Peyer's patch (tissue), 4 donors: Measurements from ENCODE around the gene HABP4. TPM values are rescaled to one million over a fixed set of nuclear protein-coding genes. Genes with fewer than 3 reads are reported as not detected.
A peak's percentile ranks its signal among the peaks of the same experiment; 100 is the strongest.

Source experiments
- DNase-seq, 3 donors: peaks; one replicate each; pipeline ENCODE4 v3.0.0-alpha.2; 2017 to 2019
- H3K27ac ChIP-seq, 4 donors: fragments of 200-600 bp; sonication (generic); one replicate each; pipeline ENCODE4 v1.5.1; 2016 to 2019
- H3K27me3 ChIP-seq, 2 donors: fragments of 200-600 bp; sonication (generic); one replicate each; pipeline ENCODE4 v1.5.1; 2019
- H3K36me3 ChIP-seq, 3 donors: fragments of 200-600 bp; sonication (generic); one replicate each; pipeline ENCODE4 v1.5.1; 2016 to 2019
- H3K4me1 ChIP-seq, 4 donors: fragments of 200-600 bp; sonication (generic); one replicate each; pipeline ENCODE4 v1.5.1; 2016 to 2019
- H3K4me3 ChIP-seq, 4 donors: fragments of 200-600 bp; sonication (generic); 1 replicate in 3 of 4; 2 replicates in 1 of 4; pipeline ENCODE4 v1.5.1; 2016 to 2019; ENCODE audit warnings: mild to moderate bottlenecking in 1 of 4
- H3K9me3 ChIP-seq, 4 donors: fragments of 200-600 bp; sonication (generic); one replicate each; pipeline ENCODE4 v1.5.1; 2016 to 2019; ENCODE audit warnings: mild to moderate bottlenecking in 1 of 4
- POLR2A ChIP-seq, 2 donors: fragments of 450-650 bp; IDR thresholded peaks; one replicate each; pipeline ENCODE4 v1.5.1; 2017; ENCODE audit warnings: antibody characterized with exemption in 2 of 2, mild to moderate bottlenecking in 2 of 2, moderate library complexity in 2 of 2
- total RNA-seq, 4 donors: library from RNA; depleted of rRNA; stranded (reverse); fragments of >200 nt; gene quantifications; one replicate each; pipeline ENCODE4 v1.1.0, GENCODE V29; 2016
- TF ChIP-seq, protein P1 (sequence below), 6 experiments: fragments of 450-650 bp in 4 of 6; fragments of 200-600 bp in 2 of 6; sonication (generic) in 1 of 6; IDR thresholded peaks; one replicate each; pipeline ENCODE4 v1.5.1; 2017 to 2019; ENCODE audit warnings: antibody characterized with exemption in 6 of 6, mild to moderate bottlenecking in 3 of 6, moderate library complexity in 1 of 6

Gene HABP4
- total RNA-seq, 4 donors from 2014 or later, result 3.2 to 19.8 (median 5.1) TPM

DNA sequence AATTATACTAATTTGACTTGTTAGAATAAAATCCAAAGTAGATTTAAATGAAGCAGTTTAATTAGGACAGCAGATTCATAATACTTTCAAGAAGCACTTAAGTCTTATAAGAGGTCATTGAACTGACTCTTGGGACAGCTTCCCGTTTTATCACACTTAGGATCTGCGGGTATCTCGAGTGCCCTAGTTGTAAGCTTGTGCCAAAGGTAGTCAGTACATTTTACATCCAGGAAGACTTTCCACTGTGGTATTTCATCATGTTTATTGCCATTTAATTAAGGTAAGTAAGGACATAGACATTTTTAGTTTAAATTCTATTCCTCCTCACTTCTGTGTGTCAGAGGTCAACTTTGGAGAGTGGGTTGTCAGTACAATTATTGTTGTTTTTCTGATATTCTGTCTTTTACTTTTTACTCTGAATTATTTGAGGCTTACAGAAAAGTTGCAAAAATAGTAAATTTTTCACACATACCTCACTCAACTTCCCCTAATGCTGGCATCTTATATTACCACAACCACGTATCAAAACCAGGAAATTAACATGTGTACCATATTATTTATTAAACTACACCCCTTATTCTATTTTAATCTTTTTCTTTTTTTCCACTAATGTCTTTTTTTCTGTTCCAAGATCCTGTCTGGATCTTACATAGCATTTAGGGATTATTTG lies 24.3 kb upstream of the HABP4 start:
- Histone ChIP-seq H3K4me1 (peaks cover 0 to 8% (median 0%) of the 10 kb centered on the region in 4 donors), H3K27me3 (no peaks in the 10 kb centered on the region), H3K9me3 (no peaks in the 10 kb centered on the region), H3K4me3 (no peak overlapping the region), H3K27ac (peak overlapping the region in 1 of 4 donors; percentile 35), H3K36me3 (no peaks in the 10 kb centered on the region)
- TF ChIP-seq POLR2A (IDR thresholded peaks at IDR 0.05), result no peak
- TF ChIP-seq, protein P1, sequence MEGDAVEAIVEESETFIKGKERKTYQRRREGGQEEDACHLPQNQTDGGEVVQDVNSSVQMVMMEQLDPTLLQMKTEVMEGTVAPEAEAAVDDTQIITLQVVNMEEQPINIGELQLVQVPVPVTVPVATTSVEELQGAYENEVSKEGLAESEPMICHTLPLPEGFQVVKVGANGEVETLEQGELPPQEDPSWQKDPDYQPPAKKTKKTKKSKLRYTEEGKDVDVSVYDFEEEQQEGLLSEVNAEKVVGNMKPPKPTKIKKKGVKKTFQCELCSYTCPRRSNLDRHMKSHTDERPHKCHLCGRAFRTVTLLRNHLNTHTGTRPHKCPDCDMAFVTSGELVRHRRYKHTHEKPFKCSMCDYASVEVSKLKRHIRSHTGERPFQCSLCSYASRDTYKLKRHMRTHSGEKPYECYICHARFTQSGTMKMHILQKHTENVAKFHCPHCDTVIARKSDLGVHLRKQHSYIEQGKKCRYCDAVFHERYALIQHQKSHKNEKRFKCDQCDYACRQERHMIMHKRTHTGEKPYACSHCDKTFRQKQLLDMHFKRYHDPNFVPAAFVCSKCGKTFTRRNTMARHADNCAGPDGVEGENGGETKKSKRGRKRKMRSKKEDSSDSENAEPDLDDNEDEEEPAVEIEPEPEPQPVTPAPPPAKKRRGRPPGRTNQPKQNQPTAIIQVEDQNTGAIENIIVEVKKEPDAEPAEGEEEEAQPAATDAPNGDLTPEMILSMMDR (IDR thresholded peaks at IDR 0.05), result no peak
- DNase-seq, result no peak

DNA sequence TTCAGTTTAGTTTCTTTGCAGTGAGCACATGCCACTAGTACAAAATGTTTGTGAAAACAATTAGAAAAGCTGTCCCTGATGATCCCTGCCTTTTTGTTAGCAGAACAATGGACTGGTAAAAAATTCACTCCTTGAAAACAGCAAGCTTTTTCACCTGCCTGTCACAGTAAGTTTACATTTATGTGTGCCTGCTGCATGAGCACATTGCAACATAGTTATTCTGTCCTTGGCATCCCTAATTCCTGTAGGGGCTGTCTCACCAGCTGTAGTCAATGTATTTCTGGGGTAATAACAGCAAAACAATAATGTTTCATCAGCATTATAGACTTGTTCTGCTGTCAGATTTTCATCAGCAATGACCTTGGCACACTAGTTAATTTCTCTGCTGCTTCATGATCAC lies 20.2 kb upstream of the HABP4 start:
- Histone ChIP-seq H3K27me3 (no peaks in the 10 kb centered on the region), H3K4me1 (no peaks in the 10 kb centered on the region), H3K36me3 (no peaks in the 10 kb centered on the region), H3K27ac (no peak overlapping the region), H3K4me3 (no peak overlapping the region), H3K9me3 (no peaks in the 10 kb centered on the region)
- no peak for TF ChIP-seq POLR2A (IDR thresholded peaks at IDR 0.05)
- TF ChIP-seq, protein P1 (IDR thresholded peaks at IDR 0.05), result no peak
- DNase-seq, result no peak

- Histone ChIP-seq H3K9me3 (no peaks in the 10 kb centered on the region), H3K4me3 (no peak overlapping the region)
Observed at GRCh38 chr9:96430377-96430776, 19.6 kb upstream of the HABP4 start.

DNA sequence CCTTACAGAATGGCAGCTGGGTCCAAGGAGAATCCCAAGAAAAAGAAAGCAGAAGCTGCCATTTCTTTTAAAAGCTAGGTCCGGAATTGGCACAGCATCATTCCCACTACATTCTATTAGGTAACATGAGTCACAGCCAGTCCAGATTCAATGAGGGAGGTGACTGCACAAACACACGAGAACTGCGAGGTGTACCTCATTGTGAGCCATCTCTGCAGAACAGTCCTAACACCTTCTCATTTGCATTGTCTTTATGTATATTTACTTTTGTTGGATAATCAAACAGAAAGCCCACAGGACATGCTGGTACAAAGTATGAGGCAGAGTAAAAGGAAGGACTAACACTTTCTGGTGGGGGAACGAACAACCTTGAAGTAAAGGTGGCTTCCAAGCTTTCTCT lies 14.6 kb upstream of the HABP4 start:
- Histone ChIP-seq H3K4me3 (no peak overlapping the region), H3K9me3 (no peaks in the 10 kb centered on the region), H3K27ac (no peak overlapping the region), H3K36me3 (no peaks in the 10 kb centered on the region), H3K27me3 (no peaks in the 10 kb centered on the region), H3K4me1 (no peaks in the 10 kb centered on the region)
- TF ChIP-seq POLR2A (IDR thresholded peaks at IDR 0.05), result no peak
- TF ChIP-seq, protein P1 (IDR thresholded peaks at IDR 0.05), result no peak
- DNase-seq, result no peak

More at GRCh38 chr9:96430377-96430776, 19.6 kb upstream of the HABP4 start:
- Histone ChIP-seq H3K27me3 (no peaks in the 10 kb centered on the region), H3K27ac (no peak overlapping the region), H3K4me1 (no peaks in the 10 kb centered on the region), H3K36me3 (no peaks in the 10 kb centered on the region)
- no peak for DNase-seq
- no peak for TF ChIP-seq POLR2A (IDR thresholded peaks at IDR 0.05)
- TF ChIP-seq, protein P1 (IDR thresholded peaks at IDR 0.05), result no peak

DNA sequence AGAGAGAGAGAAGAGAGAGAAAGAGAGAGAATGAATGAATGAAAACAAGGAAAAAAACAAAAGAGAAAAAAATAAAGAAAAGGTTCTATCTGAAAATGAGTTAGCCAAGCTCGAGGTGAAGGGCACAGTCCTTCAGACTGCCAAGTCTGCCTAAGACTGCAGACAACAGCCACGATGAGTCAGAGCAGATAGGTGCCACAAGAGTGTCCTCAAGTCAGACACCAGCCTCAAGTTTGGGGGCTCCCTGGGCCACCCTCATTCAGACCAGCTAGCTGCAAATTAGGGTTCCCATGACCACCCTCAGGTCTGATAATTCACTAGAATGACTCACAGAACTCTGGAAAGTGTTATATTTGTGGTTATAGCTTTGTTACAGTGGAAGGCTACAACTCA lies 13.9 kb upstream of the HABP4 start:
- no peak overlapping the region for H3K4me3 ChIP-seq

More for the DNA sequence above, 13.9 kb upstream of the HABP4 start:
- H3K9me3 ChIP-seq, result no peaks in the 10 kb centered on the region
- no peak overlapping the region for H3K27ac ChIP-seq
- no peaks in the 10 kb centered on the region for H3K36me3 ChIP-seq
- no peak for DNase-seq
- H3K4me1 ChIP-seq, result no peaks in the 10 kb centered on the region
- H3K27me3 ChIP-seq, result no peaks in the 10 kb centered on the region
- TF ChIP-seq, protein P1 (IDR thresholded peaks at IDR 0.05), result no peak
- no peak for TF ChIP-seq POLR2A (IDR thresholded peaks at IDR 0.05)
